Right atrium auricular region (tissue), 2 donors: ENCODE results near the gene RGS6. TPM values are rescaled to one million over a fixed set of nuclear protein-coding genes. Genes with fewer than 3 reads are reported as not detected.

ENCODE experiments used
- DNase-seq: peaks from one replicate; pipeline ENCODE4 v3.0.0-alpha.2; 2019; ENCODE audit warnings: low spot score
- H3K27ac ChIP-seq, 2 donors: fragments of 200-600 bp; sonication (generic); 1 replicate in 1 of 2; 2 replicates in 1 of 2; pipeline ENCODE4 v1.5.1; 2016 to 2019
- H3K27me3 ChIP-seq, 2 donors: fragments of 200-600 bp; sonication (generic); one replicate each; pipeline versions ENCODE4 v1.5.1 to v1.6.0; 2017 to 2019
- H3K36me3 ChIP-seq: fragments of 200-600 bp; sonication (generic); one replicate; pipeline ENCODE4 v1.5.1; 2016
- H3K4me1 ChIP-seq, 2 donors: fragments of 200-600 bp; sonication (generic); one replicate each; pipeline versions ENCODE4 v1.5.1 to v1.6.0; 2017 to 2019
- H3K4me3 ChIP-seq, 2 donors: fragments of 200-600 bp; sonication (generic); 1 replicate in 1 of 2; 2 replicates in 1 of 2; pipeline ENCODE4 v1.5.1; 2017 to 2019; ENCODE audit warnings: mild to moderate bottlenecking in 1 of 2, moderate library complexity in 1 of 2
- H3K9me3 ChIP-seq, 2 donors: fragments of 200-600 bp; sonication (generic); one replicate each; pipeline ENCODE4 v1.5.1; 2019
- total RNA-seq, 2 donors: library from RNA; depleted of rRNA; stranded (reverse); fragments of >200 nt; gene quantifications; one replicate each; pipeline ENCODE4 v1.1.0, GENCODE V29; 2016
- TF ChIP-seq, protein P1 (sequence below), 2 donors: fragments of 200-600 bp; sonication (generic); IDR thresholded peaks; one replicate each; pipeline ENCODE4 v1.5.1; 2019; ENCODE audit warnings: antibody characterized with exemption in 2 of 2

Gene RGS6
- total RNA-seq, 2 donors from 2014 or later: 12.1 to 13.1 TPM

DNA sequence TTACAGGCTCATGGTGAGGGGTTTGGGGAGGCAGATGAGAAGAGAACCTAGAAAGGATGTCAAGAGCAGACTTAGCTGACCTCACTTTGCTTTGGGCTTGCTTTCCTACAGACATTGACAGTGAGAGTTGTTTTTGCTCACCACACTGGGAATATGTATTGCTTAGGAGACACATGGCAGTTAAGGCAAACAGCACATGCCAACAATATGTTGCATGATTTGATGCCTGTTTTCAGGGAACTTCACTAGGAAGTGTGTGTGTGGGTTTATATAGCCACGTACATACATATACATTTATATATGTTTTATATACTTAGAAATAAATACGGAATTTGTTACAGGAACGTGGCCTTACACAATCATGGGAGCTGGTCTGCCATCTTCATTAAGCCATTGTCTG is 346.1 kb downstream of the RGS6 start:
- peaks cover 0 to under 1% of the 10 kb centered on the region in 2 donors for H3K9me3 ChIP-seq

DNA sequence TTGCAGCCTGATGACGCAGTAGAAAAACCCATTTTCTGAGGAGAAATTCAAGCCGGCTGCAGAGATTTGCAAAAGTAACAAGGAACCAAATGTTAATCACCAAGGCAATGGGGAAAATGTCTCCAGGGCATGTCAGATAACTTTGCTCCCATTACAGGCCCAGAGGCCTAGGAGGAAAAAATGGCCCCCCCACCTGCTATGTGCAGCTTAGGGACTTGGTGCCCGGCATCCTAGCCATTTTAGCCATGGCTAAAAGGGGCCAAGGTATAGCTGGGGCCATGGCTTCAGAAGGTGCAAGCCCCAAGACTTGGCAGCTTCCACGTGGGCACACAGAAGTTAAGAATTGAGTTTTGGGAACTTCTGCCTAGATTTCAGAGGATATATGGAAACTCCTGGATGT is 351.9 kb downstream of the RGS6 start:
- no peak for DNase-seq
- Histone ChIP-seq H3K4me3 (no peak overlapping the region), H3K27ac (no peak overlapping the region), H3K27me3 (no peaks in the 10 kb centered on the region), H3K9me3 (peaks cover 0 to 27% of the 10 kb centered on the region in 2 donors), H3K36me3 (no peaks in the 10 kb centered on the region), H3K4me1 (no peaks in the 10 kb centered on the region)
- TF ChIP-seq, protein P1, sequence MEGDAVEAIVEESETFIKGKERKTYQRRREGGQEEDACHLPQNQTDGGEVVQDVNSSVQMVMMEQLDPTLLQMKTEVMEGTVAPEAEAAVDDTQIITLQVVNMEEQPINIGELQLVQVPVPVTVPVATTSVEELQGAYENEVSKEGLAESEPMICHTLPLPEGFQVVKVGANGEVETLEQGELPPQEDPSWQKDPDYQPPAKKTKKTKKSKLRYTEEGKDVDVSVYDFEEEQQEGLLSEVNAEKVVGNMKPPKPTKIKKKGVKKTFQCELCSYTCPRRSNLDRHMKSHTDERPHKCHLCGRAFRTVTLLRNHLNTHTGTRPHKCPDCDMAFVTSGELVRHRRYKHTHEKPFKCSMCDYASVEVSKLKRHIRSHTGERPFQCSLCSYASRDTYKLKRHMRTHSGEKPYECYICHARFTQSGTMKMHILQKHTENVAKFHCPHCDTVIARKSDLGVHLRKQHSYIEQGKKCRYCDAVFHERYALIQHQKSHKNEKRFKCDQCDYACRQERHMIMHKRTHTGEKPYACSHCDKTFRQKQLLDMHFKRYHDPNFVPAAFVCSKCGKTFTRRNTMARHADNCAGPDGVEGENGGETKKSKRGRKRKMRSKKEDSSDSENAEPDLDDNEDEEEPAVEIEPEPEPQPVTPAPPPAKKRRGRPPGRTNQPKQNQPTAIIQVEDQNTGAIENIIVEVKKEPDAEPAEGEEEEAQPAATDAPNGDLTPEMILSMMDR (IDR thresholded peaks at IDR 0.05): no peak

More for the DNA sequence above, 346.1 kb downstream of the RGS6 start:
- Histone ChIP-seq H3K36me3 (no peaks in the 10 kb centered on the region), H3K4me1 (no peaks in the 10 kb centered on the region), H3K27ac (no peak overlapping the region), H3K4me3 (no peak overlapping the region), H3K27me3 (no peaks in the 10 kb centered on the region)
- no peak for DNase-seq
- TF ChIP-seq, protein P1 (IDR thresholded peaks at IDR 0.05): no peak

DNA sequence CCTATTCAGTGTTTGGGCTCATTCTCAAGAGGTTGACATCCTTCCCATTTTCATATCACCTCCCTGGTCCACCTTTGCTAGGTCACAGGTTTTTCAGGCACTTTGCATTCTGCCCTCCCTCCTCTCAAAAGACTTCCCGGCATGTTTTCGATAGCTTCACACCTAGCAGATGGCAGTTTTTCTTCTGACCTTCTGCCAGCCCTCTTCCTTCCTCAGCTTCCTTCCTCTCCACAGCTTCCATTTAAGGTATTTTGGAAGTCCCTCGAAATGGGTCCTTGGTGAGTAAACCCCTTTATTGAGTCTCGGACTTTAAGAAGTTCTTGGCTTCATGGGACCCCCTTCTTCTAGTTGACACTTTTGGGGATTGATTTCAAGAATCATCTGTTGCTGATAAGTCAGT is 358.0 kb downstream of the RGS6 start:
- Histone ChIP-seq H3K36me3 (no peaks in the 10 kb centered on the region), H3K27ac (no peak overlapping the region), H3K4me1 (peaks cover 0 to 10% of the 10 kb centered on the region in 2 donors), H3K4me3 (no peak overlapping the region), H3K27me3 (no peaks in the 10 kb centered on the region), H3K9me3 (peaks cover 0 to 7% of the 10 kb centered on the region in 2 donors)
- DNase-seq: no peak
- TF ChIP-seq, protein P1 (IDR thresholded peaks at IDR 0.05): no peak

DNA sequence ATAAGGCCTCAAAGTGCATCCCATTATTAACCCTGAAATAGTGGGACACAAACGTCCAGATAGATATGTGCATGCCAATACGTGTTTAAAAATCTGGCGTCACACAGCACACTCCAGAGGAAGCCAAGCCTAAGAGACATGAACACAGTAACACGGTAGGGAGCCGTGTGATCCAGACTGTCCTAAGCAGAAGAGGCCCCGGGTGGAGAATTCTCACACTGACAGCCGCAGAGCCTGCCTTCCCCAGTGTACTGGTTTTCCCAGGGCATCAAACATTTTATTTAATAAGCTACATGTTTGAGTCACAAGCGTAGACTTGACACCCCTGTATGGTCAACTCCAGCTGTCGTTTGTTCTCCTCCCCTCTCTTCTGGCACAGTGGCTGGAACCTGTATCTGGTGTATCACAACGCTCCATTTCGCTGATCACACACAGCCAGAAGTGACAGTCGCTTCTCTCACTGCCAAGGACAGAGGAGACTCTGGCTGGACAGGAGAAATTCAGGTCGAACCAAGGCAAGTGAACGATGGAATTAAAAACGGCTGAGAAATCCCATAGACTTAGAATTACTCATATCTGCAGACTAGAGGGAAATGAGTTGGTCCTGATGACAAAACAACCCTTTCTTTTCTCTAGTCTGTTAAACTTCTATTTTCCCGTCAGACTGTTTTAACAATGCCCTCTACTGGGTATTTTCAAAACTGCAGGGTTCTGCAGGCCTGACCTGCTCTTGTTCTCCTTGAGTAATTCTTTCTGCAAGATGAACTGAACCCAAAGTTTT is 359.9 kb downstream of the RGS6 start:
- TF ChIP-seq, protein P1 (IDR thresholded peaks at IDR 0.05): peak; percentile 54 to 82
- H3K9me3 ChIP-seq: no peaks in the 10 kb centered on the region
- no peaks in the 10 kb centered on the region for H3K27me3 ChIP-seq
- peaks cover 0 to 10% of the 10 kb centered on the region in 2 donors for H3K4me1 ChIP-seq
- H3K36me3 ChIP-seq: no peaks in the 10 kb centered on the region
- H3K4me3 ChIP-seq: peak overlapping the region; percentile 5 to 25
- no peak for DNase-seq
- peak overlapping the region; percentile 14 to 40 for H3K27ac ChIP-seq

DNA sequence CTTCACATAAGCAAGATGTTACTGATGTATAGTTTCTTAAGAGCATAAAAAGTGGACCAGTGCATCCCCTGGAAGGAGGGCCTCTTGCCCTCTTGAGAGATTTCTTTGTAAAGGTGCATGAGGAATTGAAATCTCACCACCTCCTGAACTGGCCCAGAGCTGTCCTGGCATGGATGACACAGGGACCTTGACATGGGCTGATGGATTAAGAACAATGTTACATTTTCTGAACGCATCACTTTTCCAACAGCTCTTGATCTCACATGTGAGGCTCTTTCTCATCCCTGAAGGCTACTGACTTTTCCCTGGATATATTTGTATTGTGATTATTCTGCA is 360.4 kb downstream of the RGS6 start:
- DNase-seq: no peak
- TF ChIP-seq, protein P1 (IDR thresholded peaks at IDR 0.05): no peak
- peaks cover 0 to 10% of the 10 kb centered on the region in 2 donors for H3K4me1 ChIP-seq
- no peak overlapping the region for H3K27ac ChIP-seq
- H3K9me3 ChIP-seq: no peaks in the 10 kb centered on the region
- no peak overlapping the region for H3K4me3 ChIP-seq
- no peaks in the 10 kb centered on the region for H3K36me3 ChIP-seq
- H3K27me3 ChIP-seq: no peaks in the 10 kb centered on the region

DNA sequence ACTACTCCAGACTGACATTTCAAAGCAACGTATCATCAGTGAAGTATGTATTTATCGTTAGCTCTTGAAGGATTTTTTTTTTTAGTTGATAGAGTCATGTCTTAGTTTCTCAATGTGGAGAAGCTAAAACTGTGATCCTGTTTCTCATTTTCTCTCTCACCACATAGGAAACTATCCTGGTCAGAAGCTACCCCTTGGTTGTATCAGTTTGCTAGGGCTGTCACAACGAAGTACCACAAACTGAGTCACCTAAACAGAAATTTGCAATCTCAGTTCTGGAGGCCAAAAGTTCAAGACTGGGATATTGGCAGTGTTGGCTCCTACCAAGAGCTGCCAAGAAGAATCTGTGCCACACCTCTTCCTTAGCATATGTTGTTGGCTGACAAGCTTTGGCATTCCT is 369.1 kb downstream of the RGS6 start:
- no peak overlapping the region for H3K4me3 ChIP-seq
- H3K4me1 ChIP-seq: no peaks in the 10 kb centered on the region
- no peak for DNase-seq
- no peaks in the 10 kb centered on the region for H3K27me3 ChIP-seq
- H3K36me3 ChIP-seq: no peaks in the 10 kb centered on the region
- peaks cover 0 to 10% of the 10 kb centered on the region in 2 donors for H3K9me3 ChIP-seq
- H3K27ac ChIP-seq: no peak overlapping the region
- TF ChIP-seq, protein P1 (IDR thresholded peaks at IDR 0.05): no peak
